Epithelial cell of prostate (primary cell): ENCODE results near the gene GNG13.

ENCODE experiments used
- DNase-seq: peaks from one replicate; pipeline ENCODE4 v3.0.0-alpha.2; 2011; ENCODE audit warnings: low read depth, low spot score
- H3K27ac ChIP-seq: fragments of 450-650 bp; 2 replicates; pipeline ENCODE4 v1.5.1; 2017; ENCODE audit warnings: mild to moderate bottlenecking

Gene GNG13

DNA sequence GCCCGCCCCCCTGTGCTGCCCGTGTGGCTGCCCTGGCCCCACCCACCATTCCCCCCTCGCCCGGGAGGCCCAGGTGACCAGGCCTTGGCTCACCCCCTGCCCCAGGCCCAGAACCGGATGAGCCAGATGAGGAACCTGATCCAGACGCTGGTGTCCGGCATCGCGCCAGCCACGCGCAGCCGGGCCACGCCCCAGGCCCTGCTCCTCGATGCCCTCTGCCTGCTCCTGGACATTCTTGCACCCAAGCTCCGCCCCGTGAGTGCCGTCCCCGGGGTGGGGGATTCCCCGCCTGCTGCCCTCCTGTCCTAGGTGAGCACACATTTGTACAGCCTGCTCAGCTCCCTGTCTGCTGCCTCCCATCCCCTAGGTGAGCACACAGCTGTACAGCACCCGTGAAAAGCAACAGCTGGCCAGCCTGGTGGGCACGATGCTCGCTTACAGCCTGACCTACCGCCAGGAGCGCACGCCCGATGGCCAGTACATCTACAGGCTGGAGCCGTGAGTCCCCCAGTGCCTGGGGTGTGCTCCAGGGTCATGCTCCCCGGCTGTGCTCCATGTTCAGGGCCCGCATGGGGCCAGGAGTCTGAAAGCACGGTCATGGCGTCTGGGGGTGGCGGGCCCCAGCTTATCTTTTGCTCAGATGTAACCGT, 4.8 kb downstream of the GNG13 start:
- peak; percentile 43 for DNase-seq
- H3K27ac ChIP-seq: no peak overlapping the region

DNA sequence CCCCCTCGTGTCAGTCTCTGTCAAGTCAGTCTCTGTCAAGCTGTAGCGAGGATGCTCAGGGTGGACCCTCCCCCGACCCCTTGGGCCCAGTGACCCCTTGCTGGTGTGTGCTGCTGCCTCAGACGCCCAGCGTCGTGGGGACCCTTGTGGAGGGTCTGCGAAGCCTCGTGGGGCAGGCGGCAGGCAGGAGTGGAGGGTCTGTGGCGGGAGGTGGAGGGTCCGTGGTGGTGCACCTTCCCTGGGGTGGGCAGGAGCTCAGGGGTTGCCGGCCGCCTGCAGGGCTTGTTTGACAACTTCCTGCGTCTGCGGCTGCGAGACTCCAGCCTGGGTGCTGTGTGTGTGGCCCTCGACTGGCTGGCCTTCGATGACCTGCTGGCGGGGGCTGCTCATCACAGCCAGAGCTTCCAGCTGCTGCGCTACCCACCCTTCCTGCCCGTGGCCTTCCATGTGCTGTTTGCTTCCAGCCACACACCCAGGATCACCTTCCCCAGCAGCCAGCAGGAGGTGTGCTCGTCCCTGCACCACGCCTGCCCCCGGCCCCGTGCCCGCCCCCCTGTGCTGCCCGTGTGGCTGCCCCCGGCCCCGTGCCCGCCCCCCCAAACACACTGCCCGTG, 5.6 kb downstream of the GNG13 start:
- no peak overlapping the region for H3K27ac ChIP-seq
- no peak for DNase-seq

DNA sequence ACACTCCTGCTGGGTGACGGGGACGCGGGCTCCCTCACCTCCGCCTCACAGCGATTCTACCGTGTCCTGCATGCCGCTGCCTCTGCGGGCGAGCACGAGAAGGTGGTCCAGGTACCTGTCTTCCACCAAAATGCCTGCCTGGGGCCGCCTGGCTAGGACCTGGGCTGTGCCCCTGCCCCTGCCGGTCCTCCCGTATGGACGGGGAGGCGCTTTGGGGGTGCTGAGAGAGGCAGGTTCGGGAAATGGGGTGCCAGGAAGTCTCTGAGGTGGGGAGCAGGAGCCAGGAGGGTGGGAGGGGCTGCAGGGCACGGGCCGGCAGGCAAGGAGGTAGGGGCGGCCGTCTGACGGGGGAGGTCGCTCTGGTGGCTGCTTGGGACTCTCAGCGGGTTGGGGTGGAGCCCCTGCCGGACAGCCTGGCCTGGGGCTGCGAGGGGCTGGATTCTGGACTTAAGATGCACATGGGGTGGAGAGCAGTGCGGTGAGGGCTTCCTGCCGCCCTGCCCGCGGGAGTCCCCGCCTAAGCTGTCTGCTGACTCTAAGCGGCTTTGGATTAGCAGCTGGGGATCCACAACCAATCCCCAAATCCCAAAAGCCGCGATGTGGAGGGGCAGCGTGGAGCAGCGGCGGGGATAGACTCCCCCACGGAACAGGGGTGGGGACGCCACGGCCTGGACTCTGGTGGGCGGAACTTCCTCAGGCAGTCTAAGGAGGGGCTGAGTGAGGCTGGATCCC, 6.3 kb downstream of the GNG13 start:
- no peak for DNase-seq

DNA sequence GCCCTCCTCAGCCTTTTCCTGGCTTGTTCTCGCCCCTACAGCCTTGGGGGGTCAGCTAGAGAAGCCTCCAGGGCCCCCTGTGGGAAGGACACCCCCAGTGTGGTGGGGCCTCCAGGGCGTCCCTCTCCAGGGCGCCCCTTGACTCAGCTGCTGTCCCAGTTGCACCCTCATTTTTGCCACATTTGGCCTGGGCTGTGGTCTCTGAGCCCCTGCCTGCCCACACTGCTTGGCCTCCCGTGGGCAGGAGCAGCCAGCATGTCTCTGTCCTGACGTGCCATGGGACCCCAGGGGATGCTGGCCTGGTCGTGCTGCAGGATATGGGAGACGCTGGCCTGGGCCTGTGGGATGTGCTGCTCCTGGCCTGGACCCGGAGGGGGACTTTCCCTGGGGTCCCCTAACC, 7.1 kb downstream of the GNG13 start:
- DNase-seq: no peak
- no peak overlapping the region for H3K27ac ChIP-seq

More for the DNA sequence above, 6.3 kb downstream of the GNG13 start:
- H3K27ac ChIP-seq: no peak overlapping the region

DNA sequence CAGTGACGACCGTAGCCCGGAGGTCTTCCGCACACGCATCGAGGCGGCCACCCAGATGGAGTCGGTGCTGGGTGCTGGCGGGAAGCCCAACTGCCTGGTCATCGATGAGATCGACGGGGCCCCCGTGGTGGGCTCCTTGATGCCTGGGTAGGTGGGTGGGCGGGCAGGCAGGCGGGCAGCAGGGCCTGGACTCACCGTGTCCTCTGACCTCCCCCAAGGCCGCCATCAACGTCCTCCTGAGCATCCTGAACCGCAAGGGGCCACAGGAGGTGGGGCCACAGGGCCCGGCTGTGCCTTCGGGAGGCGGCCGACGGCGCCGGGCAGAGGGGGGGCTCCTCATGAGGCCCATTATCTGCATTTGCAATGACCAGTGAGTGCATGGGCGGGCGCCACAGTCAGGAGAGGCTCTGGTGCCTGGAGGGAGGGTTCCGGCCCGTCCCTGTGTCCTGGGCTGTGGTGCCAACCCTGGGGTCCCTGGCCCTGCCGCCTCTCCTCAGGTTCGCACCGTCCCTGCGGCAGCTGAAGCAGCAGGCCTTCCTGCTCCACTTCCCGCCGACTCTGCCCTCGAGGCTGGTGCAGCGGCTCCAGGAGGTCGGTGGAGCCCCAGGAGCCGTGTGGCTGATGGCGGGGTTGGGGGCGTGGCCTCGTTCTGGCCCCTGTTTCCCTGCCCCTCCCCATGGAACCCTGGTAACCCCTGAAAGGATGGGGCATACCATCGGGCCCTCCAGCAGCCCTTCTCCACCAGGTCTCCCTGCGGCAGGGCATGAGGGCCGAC, 8.1 kb downstream of the GNG13 start:
- H3K27ac ChIP-seq: no peak overlapping the region
- DNase-seq: no peak

DNA sequence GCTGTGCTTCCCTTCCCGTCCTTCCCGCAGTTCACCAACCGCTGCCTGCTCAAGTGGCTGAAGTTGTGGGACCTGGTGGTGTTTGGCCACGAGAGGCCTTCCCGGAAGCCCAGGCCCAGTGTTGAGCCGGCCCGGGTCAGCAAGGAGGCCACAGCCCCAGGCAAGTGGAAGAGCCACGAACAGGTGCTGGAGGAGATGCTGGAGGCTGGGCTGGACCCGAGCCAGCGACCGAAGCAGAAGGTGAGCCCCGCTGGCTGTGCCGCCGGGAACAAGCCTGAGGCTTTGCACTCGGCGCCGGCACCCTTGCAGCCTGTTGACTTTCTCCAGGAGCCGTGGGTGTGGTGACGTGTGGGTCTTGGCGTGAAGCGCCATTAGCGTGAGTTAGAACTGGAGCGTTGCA, 9.4 kb downstream of the GNG13 start:
- DNase-seq: no peak
- H3K27ac ChIP-seq: no peak overlapping the region

DNA sequence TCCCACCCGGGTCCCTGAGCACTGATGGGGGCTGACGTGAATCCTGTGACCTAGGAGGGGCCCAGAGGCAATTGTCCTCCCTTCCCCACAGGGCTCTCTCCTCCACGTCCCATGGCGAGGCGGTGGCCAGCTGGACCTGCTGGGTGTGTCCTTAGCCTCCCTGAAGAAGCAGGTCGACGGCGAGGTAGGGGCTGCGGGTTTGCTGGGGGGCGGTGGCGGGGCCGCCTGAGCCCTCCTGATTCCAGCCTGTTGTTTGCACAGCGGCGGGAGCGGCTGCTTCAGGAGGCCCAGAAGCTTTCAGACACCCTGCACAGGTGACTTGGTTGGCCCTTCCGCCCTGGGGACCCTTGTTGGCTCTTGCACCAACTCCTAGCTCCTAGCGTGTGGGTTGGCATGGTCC, 10.4 kb downstream of the GNG13 start:
- DNase-seq: no peak
- no peak overlapping the region for H3K27ac ChIP-seq

DNA sequence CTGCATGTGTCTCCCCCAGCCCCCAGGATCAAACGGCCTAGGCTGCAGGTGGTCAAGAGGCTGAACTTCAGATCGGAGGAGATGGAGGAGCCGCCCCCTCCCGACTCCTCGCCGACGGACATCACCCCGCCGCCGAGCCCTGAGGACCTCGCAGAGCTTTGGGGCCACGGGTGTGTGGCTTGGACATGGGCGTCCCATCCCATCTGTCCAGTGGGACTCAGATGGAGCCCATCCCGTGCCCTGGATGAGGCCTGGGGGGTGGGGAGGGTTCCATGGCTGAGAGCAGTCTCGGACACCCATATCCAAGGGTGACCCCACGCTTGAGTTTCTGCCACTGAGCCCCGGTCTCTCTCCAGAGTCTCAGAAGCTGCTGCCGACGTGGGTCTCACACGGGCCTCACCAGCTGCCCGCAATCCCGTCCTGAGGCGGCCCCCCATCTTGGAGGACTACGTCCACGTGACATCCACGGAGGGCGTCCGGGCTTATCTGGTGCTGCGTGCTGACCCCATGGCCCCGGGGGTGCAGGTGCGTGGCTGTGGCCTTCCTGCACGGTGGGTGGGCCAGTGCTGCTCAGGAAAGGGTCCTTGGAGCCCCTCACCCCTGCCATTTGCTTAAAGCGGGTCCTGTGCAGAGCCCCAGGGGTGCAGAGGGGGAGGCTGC, 11.2 kb downstream of the GNG13 start:
- H3K27ac ChIP-seq: no peak overlapping the region
- DNase-seq: no peak

DNA sequence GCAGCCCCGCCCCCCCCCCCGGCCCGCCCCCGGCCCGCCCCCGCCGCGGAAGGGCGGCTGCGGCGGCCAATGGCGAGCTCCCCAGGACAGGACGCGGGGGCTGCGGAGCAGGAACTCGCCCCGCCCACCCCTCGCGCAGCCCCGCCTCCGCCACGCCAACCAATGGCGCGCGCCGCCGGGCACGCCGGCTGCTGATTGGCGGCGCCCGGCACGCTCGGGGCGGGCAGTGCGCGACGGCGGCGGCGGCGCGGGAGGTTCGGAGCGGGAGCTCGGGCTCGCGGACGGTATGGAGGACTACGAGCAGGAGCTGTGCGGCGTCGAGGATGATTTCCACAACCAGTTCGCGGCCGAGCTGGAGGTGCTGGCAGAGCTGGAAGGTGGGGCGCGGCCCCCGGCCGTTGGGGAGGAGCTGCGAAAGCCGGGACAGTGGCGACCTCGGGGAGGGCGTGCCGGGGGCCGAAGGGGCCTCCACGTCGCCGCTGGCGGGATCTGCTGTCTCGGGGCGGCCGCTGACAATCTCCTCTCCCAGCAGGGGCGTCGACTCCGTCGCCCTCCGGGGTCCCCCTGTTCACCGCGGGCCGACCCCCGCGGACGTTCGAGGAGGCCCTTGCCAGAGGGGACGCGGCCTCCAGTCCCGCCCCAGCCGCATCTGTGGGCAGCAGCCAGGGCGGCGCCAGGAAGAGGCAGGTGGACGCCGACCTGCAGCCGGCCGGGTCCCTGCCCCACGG, 12.0 kb downstream of the GNG13 start, which contains the start of gene CHTF18:
Gene CHTF18, plus strand, starts transcription at position 222 of the 728 bp plus-strand sequence. Its CDS starts 65 bp downstream, at position 287.
- H3K27ac ChIP-seq: no peak within 1 kb of the TSS
- peak; percentile 56 for DNase-seq

DNA sequence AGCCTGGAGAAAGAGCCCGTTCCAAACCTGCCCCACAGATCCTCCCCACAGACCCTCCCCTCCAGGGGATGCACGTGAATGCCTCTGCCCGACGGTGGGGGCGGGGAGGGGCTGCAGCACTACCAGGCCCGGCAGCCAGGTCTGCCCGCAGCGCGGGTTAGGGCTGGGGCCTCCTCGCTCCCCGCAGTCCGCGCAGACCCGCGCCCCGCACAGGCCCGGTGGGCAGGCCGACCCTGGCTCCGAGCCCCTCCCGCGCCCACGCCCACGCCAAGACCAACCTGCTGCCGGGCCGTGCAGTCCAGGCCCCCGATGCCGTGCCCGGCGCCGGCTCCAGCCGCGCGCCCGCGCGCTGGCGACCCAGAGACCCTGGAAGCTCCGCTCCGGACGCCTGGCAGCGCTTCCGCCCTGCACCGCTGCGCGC, 12.5 kb downstream of the GNG13 start, which contains the start of gene RPUSD1:
Gene RPUSD1, minus strand, starts transcription at position 404 of the 421 bp plus-strand sequence. CDS start 644 bp downstream, outside the sequence.
- no peak within 1 kb of the TSS for H3K27ac ChIP-seq
- no peak for DNase-seq

DNA sequence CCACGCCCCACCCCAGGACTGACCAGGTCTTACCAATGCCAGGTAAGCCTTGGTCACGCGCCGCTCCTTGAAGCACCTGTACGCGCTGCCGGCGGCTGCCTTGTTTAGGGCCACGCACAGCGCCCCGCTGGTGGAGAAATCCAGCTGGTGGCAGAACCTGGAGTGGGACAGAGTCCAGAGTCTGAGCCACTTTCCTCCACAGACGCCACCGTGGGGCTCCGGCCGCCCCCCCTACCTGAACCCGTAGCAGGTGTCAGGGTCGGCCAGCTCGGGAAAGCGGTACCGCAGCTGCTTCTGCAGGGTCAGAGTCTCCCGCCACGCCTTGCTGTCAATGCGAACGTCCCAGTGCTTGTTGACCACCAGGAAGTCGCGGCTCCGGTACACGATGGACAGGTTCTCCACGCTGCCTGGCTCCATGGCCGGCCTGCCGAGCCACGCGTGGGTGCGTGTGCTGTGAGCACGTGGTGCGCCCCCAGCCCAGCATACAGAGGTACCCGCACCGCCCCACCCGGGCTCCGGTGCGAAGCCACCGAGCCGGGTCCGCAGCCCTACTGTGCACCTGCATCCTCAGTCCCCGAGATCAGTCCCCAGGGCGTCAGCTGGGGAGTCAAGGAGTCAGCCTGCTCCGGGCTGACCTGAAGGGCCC, 13.1 kb downstream of the GNG13 start:
- DNase-seq: no peak
- H3K27ac ChIP-seq: no peak overlapping the region

DNA sequence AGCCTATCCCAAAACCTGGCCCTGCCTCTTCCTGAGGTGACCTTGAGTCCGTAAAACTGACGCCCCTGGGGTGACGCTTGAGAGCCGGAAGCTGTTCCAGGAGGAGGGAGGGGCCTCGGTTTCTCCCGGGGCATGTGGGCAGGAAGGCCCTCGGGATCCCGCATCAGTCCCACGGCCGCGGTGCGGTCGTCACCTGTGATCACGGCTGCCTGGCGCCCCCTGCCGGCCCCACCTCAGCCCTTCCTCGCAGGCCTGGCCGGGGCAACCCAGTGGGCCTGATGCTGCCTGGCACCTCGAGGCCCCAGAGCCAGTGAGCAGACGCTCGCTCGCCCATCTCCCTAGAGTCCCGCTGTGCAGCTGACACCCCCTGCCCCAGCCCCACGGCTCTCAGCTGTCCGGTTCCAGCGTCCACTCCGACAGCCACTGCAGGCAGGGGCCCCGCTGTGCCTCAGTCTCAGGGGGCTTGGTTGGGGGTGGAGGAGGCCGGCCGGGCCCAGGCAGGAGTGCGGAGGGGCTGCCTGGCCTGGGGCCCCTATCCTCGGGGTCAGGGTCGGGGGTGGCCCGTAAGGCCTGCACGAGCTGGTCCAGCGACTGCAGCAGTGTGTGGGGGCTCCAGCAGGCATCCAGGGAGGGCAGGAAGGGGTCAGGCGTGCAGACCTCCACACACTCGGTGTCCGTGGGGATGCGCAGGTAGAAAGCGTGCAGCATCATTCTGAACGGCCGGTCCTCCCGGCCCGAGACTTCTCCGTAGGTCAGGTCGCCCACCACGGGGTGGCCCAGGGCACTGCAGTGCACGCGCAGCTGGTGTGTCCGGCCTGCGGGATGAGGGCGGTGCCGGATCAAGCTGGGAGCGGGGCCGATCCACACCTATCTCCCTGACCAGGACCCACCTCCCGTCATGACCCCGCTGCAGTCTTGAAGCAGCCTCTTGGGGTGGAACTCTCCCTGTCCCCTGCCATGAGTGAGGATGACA, 14.7 kb downstream of the GNG13 start:
- H3K27ac ChIP-seq: no peak overlapping the region
- no peak for DNase-seq

DNA sequence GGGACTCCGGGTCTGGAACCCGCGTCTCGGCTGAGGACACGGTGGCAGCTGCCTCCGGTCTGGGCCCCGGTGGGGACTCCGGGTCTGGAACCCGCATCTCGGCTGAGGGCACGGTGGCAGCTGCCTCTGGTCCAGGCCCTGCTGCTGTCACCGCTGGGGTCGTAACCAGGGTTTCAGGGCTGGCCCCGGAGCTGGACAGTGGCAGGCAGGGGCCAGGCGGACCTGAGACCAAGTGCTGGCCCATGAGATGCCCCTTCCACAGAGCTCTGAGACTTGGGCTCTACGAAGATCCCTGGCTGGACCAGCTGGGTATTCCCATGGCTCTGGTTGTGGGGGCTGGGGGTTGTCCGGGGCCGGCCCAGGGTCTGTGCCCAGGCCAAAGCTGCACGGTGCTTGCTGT, 16.1 kb downstream of the GNG13 start:
- H3K27ac ChIP-seq: no peak overlapping the region
- DNase-seq: no peak

DNA sequence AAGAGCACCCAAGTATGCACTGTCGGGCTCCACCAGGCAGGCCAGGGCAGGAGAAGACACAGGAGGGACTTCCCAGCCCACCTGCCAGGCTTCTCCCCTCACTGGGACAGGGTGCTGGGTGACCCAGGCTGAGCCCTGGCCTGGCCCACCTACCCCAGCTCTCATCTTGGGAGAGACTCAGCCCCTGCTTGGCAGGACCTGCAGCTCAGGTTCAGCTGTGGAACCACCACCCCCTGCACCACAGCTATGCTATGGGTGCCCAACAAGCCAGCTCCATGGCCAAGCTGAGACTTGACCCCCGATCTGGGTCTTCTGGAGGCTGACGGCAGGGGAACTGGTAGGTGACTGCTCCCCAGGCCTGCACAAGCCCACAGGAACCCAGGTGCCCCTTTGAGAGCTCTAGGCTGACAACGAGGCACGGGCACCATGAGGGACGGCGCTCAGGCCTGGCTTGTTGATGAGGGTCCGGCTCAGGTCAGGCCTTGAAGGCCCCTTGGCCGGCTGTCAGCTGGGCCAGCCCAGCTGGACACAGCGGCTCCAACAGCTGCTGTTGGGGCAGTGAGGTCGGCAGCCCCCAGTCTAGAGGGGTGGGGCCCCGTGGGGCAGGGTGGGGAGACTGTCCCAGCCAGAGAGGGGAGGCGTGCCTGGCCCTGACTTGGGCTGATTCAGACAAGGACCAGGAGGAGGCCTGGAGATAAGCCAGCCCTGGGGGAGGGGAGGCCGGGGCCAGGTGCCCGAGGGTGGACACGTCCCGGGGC, 17.0 kb downstream of the GNG13 start:
- DNase-seq: no peak
- H3K27ac ChIP-seq: no peak overlapping the region

DNA sequence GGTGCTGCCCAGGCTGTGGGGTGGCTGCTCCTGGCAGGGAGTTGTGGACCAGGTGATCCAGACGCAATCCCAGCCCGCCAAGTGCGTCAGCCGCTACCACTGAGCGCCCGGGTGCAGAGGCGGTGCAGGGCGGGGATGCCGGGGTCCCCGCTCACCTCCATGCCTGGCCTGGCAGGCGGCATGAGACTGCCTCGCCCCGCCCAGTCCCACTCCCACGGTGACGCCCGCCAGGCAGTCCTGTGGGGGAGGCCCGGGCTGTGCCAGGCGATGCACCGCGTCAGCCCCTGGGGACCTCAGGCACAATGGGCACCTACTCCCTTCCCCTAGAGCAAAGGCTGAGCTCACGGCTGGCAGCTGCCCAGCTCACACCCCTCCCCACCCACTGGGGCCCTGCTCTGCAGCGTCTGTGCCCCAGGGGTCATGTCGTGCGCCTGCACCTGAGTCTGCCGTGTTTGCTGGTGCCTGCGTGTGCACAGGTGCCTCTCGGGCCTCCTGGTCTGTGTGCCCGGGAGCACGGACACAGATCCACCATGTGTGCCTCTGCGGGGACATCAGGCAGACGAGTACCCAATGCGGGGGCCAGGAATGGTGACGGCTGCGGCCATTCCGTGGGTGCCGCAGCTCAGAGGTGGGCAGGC, 17.6 kb downstream of the GNG13 start:
- DNase-seq: no peak
- no peak overlapping the region for H3K27ac ChIP-seq

DNA sequence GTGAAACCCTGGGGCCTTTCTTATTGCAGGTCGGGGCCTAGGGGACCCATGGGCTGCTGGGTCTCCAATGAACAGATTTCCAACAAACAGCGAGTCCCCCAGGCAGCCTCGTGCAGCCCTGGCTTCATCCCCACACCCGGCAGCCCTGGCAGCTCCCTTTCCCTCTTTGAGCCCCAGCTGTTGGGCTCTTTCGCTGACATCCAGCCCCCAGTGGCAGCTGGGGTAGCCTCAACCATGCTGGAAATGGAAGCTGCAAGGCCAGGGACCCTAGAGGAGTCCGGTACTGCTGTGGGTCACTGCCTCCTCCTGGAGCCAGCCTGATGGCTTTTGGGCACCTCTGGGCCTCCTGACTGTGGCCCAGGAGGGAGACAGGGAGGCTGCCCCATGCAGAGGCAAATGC, 18.3 kb downstream of the GNG13 start:
- H3K27ac ChIP-seq: no peak overlapping the region

More for the DNA sequence above, 18.3 kb downstream of the GNG13 start:
- no peak for DNase-seq
